GM21737 (cell line): ENCODE results near the gene ADNP.
"Not testable (repeated sequence)": the region's sequence is repeated elsewhere in the genome, so short reads cannot be mapped to it uniquely, and the experiment has no call there.

Experiments used
- ATAC-seq: cut with Tn5 transposase; IDR thresholded peaks from one replicate; pipeline ENCODE4 v1.9.1; 2021; ENCODE audit warnings: mild to moderate bottlenecking, moderate library complexity; ENCODE audit not compliant: unreplicated experiment

Gene ADNP

GRCh38 chr20:50903353-50904051, 27.7 kb downstream of the ADNP start:
- no peak for ATAC-seq

- no peak for ATAC-seq
Observed at GRCh38 chr20:50901301-50901700, 29.9 kb downstream of the ADNP start.

- ATAC-seq = no peak
Observed at GRCh38 chr20:50900261-50900660, 31.0 kb downstream of the ADNP start.

- no peak for ATAC-seq
Observed at GRCh38 chr20:50898475-50898874, 32.8 kb downstream of the ADNP start.

- no peak for ATAC-seq
Observed at GRCh38 chr20:50895111-50895830, 36.0 kb downstream of the ADNP start.

GRCh38 chr20:50893620-50894019, 37.6 kb downstream of the ADNP start:
- no peak for ATAC-seq

GRCh38 chr20:50892394-50892793, 38.8 kb downstream of the ADNP start:
- no peak for ATAC-seq

GRCh38 chr20:50891138-50891537, 40.1 kb downstream of the ADNP start:
- no peak for ATAC-seq

GRCh38 chr20:50887576-50887975, 43.7 kb downstream of the ADNP start:
- no peak for ATAC-seq

- ATAC-seq = no peak
Observed at GRCh38 chr20:50886184-50886790, 45.0 kb downstream of the ADNP start.

- ATAC-seq = no peak
Observed at GRCh38 chr20:50885781-50886180, 45.5 kb downstream of the ADNP start.

- ATAC-seq = no peak
Observed at GRCh38 chr20:50885068-50885467, 46.2 kb downstream of the ADNP start.

- ATAC-seq = no peak
Observed at GRCh38 chr20:50883856-50884255, 47.4 kb downstream of the ADNP start.

GRCh38 chr20:50881759-50882424, 49.3 kb downstream of the ADNP start:
- not testable (repeated sequence) for ATAC-seq

GRCh38 chr20:50879649-50880550, 51.3 kb downstream of the ADNP start:
- no peak for ATAC-seq

GRCh38 chr20:50877232-50877743, 53.9 kb downstream of the ADNP start:
- ATAC-seq = no peak

- no peak for ATAC-seq
Observed at GRCh38 chr20:50876816-50877215, 54.4 kb downstream of the ADNP start.

- ATAC-seq = no peak
Observed at GRCh38 chr20:50876063-50876685, 55.1 kb downstream of the ADNP start.

GRCh38 chr20:50874758-50875665, 56.2 kb downstream of the ADNP start:
- ATAC-seq = no peak
